Epithelial cell of esophagus (primary cell): Measurements from ENCODE around the gene DUSP22.

Experiments used
- DNase-seq: peaks from one replicate; pipeline ENCODE4 v3.0.0; 2010; ENCODE audit warnings: low read depth
- H3K4me3 ChIP-seq: 2 replicates; pipeline ENCODE4 v1.5.1; 2011; ENCODE audit warnings: mild to moderate bottlenecking, low read length, control low read depth
- CTCF ChIP-seq: IDR thresholded peaks from 2 replicates; pipeline ENCODE4 v1.5.1; 2011; ENCODE audit warnings: low read depth, mild to moderate bottlenecking, low read length, control low read depth, inconsistent platforms; ENCODE audit not compliant: insufficient read depth; ENCODE audit errors: missing control alignments

The DUSP22 gene

GRCh38 chr6:397604-398003 lies 105.3 kb downstream of the DUSP22 start:
- no peak for TF ChIP-seq CTCF
- H3K4me3 ChIP-seq: no peak overlapping the region
- DNase-seq: no peak

- no peak for DNase-seq
- H3K4me3 ChIP-seq: no peak overlapping the region
- no peak for TF ChIP-seq CTCF
Measured at GRCh38 chr6:398065-398464, 105.8 kb downstream of the DUSP22 start.

- DNase-seq: no peak
- H3K4me3 ChIP-seq: no peak overlapping the region
- no peak for TF ChIP-seq CTCF
Measured at GRCh38 chr6:398558-399078, 106.3 kb downstream of the DUSP22 start.

- DNase-seq: no peak
- H3K4me3 ChIP-seq: no peak overlapping the region
- no peak for TF ChIP-seq CTCF
Measured at GRCh38 chr6:399785-400534, 107.7 kb downstream of the DUSP22 start.

- H3K4me3 ChIP-seq: no peak overlapping the region
- no peak for TF ChIP-seq CTCF
- DNase-seq: no peak
Measured at GRCh38 chr6:400815-401214, 108.5 kb downstream of the DUSP22 start.
